Stomach (tissue), 4 donors: Measurements from ENCODE around the gene ZBTB2.

Experiments
- POLR2A ChIP-seq, 4 donors: fragments of 450-650 bp; IDR thresholded peaks; one replicate each; pipeline ENCODE4 v1.6.1; 2016; ENCODE audit warnings: antibody characterized with exemption in 4 of 4, control low read depth in 2 of 4, mild to moderate bottlenecking in 1 of 4, moderate library complexity in 1 of 4
- POLR2AphosphoS5 ChIP-seq, 3 donors: sonication (generic); formaldehyde crosslinking; IDR thresholded peaks; one replicate each; pipeline ENCODE4 v1.6.1; 2016; ENCODE audit warnings: antibody characterized with exemption in 3 of 3

- TF ChIP-seq POLR2A (IDR thresholded peaks at IDR 0.05) = no peak
- TF ChIP-seq POLR2AphosphoS5 (IDR thresholded peaks at IDR 0.05) = no peak
Observed at GRCh38 chr6:151413372-151414145, 22.2 kb upstream of the ZBTB2 start.
